GM21717 (cell line): Measurements from ENCODE around the gene PLCG2.
"Not testable (repeated sequence)": the region's sequence is repeated elsewhere in the genome, so short reads cannot be mapped to it uniquely, and the experiment has no call there.

Experiments
- ATAC-seq: cut with Tn5 transposase; IDR thresholded peaks from one replicate; pipeline ENCODE4 v1.9.1; 2021; ENCODE audit warnings: mild to moderate bottlenecking, moderate library complexity; ENCODE audit not compliant: unreplicated experiment

PLCG2 gene

GRCh38 chr16:81778861-81779535 lies at the start of gene PLCG2:
PLCG2 (plus strand) TSS chr16:81779291; CDS start chr16:81785990, 6,699 bp downstream.
- peak; percentile 69 for ATAC-seq

DNA sequence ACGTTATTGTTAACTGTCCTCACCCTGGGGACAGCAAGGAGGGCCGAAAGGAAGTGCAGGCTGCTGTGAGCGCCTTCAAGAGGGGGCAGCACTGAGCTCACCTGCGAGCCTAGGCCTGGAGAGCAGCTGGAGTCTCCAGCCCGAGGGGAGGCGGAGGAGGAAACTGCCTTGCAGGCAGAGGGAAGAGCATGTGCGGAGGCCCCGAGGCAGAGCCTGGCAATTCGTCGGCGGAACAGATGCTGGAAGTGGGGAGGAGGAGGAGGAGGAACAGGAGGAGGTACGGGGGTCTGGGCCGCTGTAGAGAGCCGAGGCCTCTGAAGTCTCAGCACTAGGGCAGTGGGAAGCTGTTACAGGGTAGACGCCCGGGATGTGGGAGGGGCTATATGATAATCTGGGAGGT lies 49.6 kb upstream of the PLCG2 start:
- ATAC-seq, result no peak

GRCh38 chr16:81730090-81731051 lies 48.7 kb upstream of the PLCG2 start:
- ATAC-seq, result peak; percentile 87

DNA sequence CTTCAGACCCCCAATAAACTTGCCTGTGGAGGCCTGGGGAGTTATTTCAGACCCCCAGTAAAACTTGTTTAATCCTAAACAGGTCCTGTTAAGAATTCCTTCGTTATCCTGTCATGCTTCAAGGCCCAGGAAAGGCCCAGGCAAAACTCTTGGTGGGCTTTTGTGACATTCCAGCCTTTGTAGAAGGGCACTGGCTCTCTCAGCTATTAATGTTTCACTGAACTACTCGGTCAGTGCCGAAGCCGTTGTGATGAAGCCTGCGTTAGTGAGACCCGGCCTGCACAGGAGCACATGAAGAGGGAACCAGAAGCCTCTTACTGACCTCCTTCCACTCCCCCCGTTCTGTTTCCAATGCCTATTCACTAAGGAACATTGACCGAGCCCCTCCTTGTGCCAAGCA lies 47.4 kb upstream of the PLCG2 start:
- ATAC-seq, result no peak

DNA sequence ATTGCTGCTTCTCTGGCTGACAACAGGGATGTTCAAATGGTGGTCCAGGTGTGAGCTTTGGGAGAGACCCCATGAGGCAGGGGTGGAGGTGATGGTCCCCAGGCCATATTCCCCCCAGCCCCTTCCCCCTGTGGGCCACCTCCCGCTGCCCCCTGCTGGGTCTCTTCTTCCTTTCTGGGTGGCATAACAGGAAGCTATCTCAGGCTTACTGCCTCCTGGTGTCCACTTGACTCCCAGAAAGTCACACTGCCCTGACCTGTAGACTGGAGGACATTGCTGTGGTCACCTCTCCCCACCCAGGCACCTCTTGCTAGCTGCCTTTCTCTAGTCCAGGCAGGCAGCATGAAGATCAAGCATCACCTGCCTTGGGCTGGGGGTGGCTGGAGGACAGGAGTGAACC lies 46.4 kb upstream of the PLCG2 start:
- ATAC-seq, result no peak

- no peak for ATAC-seq
These were observed 45.8 kb upstream of the PLCG2 start for GRCh38 chr16:81733295-81733694.

GRCh38 chr16:81734632-81735434 lies 44.3 kb upstream of the PLCG2 start:
- ATAC-seq, result no peak

- ATAC-seq, result peak; percentile 64
These were observed 41.1 kb upstream of the PLCG2 start for GRCh38 chr16:81737885-81738536.

DNA sequence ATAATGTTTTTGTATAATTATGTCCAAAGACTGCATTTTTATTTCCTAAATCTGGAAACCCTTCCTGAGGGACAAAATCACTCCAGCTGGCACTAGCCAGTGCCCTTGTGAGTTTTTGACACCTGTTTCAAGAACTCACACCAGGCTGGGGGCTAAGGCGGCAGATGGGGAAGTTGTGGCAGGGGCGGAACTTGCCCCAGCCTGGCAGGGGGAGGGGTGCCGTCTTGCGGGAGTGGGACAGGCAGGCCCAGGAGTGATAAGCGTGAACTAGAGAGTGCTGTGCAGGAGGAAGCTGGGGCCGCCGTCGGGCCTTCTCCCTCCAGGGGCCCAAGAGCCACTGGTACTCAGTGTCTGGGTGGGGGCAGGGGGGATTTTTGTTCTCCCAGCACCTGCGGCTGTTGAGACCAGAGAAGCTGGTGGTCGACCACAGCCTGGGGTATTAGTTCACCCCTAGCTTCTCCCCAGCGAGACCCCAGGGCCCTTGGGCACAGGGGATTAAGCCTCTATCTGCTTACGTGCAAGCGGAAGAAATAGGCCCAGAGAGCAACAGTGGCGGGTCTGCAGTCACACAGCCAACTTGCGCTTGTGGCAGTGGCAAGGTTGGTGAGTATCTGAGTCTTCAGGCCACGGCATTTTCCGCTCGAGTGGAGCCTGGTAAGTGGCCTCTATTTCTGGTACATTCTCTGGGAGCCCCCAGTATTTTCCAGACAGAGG lies 40.2 kb upstream of the PLCG2 start:
- ATAC-seq, result no peak

DNA sequence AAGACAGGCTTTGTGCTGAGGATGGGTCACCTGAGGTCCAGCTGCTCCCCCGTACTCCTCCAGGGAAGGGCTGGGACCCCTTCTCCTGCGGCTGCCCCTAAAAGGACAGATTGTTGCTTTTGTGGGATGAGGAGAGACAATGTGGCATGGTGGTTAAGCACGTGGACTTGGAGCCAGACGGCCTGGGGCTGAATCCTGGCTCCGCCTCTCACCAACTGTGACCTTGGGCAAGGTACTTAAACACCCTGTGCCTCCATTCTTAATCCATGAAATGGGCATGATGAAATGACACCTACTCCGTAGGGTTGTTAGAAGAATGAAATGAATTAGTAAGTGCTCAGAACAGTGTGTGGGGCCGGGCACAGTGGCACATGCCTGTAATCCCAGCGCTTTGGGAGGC lies 39.6 kb upstream of the PLCG2 start:
- no peak for ATAC-seq

GRCh38 chr16:81740169-81740568 lies 38.9 kb upstream of the PLCG2 start:
- peak; percentile 84 for ATAC-seq

GRCh38 chr16:81741430-81741770 lies 37.7 kb upstream of the PLCG2 start:
- ATAC-seq, result not testable (repeated sequence)

- ATAC-seq, result no peak
These were observed 34.7 kb upstream of the PLCG2 start for GRCh38 chr16:81744385-81744784.

DNA sequence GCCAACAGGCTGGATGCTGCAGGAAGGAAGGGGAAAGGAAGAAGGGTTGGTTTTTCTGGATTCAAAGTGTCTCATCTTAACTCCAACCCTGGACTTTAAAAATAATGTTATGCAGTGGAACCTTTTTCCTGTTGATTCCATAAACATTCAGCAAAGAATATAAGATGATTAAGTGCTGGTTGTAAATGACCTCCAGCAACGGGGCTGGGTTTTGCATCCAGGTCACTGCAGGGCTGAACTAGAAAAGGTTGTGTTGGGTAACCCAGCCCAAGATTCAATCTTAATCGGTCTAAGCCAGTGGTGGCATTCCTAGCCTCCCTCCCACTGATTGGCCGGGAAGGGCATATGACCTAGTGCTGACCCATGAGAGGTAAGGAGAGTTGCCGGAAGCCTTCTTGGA lies 34.2 kb upstream of the PLCG2 start:
- ATAC-seq, result no peak

- ATAC-seq, result peak; percentile 68
These were observed 33.2 kb upstream of the PLCG2 start for GRCh38 chr16:81745704-81746558.

DNA sequence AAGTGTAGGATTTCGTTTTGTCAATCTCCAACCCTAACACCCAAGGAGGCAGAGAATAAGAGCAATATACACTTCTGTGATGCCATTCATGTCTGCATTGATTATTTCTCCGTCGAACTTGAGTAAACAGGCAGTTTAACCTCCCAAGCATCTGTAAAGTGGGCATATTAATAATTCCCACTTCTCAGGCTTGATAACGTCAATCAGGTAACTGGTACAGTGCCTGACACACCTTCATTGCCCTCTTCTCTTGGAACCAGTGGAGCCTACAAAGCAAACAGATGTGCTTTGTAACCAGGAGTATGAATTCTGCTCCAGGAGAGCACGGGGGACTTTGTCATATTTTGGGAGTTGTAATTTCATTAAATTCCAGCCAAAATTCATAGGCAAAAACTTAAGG lies 32.5 kb upstream of the PLCG2 start:
- ATAC-seq, result no peak

- ATAC-seq, result peak; percentile 30
These were observed 30.5 kb upstream of the PLCG2 start for GRCh38 chr16:81748476-81749198.

GRCh38 chr16:81752225-81752875 lies 26.7 kb upstream of the PLCG2 start:
- peak; percentile 89 for ATAC-seq
